OCI-LY7 (cell line): ENCODE measurements around the gene MAP2K5. TPM values are rescaled to one million over a fixed set of nuclear protein-coding genes. Genes with fewer than 3 reads are reported as not detected.

Experiments
- BruUV-seq: library from RNA; stranded (reverse); fragments of 400-500 nt; replicated peaks from 2 replicates; lab custom pipeline; 2021; lab: Mats Ljungman, UMichigan
- CTCF ChIA-PET: fragments of 300-600 bp; sonication (Branson Sonifier 250); formaldehyde crosslinking; loops from one replicate; lab custom pipeline; 2022; ENCODE audit warnings: antibody characterized with exemption; ENCODE audit not compliant: unreplicated experiment; lab: Charles Lee
- POLR2A ChIA-PET: fragments of 300-600 bp; sonication (Branson Sonifier 250); formaldehyde crosslinking; loops from one replicate; lab custom pipeline; 2022; ENCODE audit warnings: antibody characterized with exemption; lab: Charles Lee
- DNase-seq: peaks from one replicate; pipeline ENCODE4 v3.0.0-alpha.2; 2015; ENCODE audit warnings: low spot score
- H2AFZ ChIP-seq: fragments of 200-600 bp; sonication (generic), shearing (Covaris generic); 2 replicates; pipeline ENCODE4 v1.6.1; 2014; ENCODE audit warnings: mild to moderate bottlenecking, antibody characterized with exemption, low read length, moderate library complexity
- H3K27ac ChIP-seq: fragments of 200-600 bp; sonication (generic); 2 replicates; pipeline ENCODE4 v1.5.1; 2014; ENCODE audit warnings: mixed run types, low read depth, mild to moderate bottlenecking, moderate library complexity, low read length, inconsistent platforms; ENCODE audit not compliant: poor library complexity, severe bottlenecking
- H3K36me3 ChIP-seq: fragments of 200-600 bp; sonication (generic); 2 replicates; pipeline ENCODE4 v1.6.1; 2014; ENCODE audit warnings: mild to moderate bottlenecking, antibody characterized with exemption, low read length, moderate library complexity, mixed read lengths; ENCODE audit not compliant: insufficient read depth
- H3K4me1 ChIP-seq: fragments of 200-600 bp; sonication (generic); 2 replicates; pipeline ENCODE4 v1.5.1; 2014; ENCODE audit warnings: mild to moderate bottlenecking, low read length; ENCODE audit not compliant: insufficient read depth, poor library complexity, severe bottlenecking
- H3K4me2 ChIP-seq: fragments of 200-600 bp; sonication (generic); 2 replicates; pipeline ENCODE4 v1.6.1; 2014; ENCODE audit warnings: mild to moderate bottlenecking, low read length
- H3K4me3 ChIP-seq: fragments of 200-600 bp; sonication (generic); 2 replicates; pipeline ENCODE4 v1.5.1; 2014; ENCODE audit warnings: mild to moderate bottlenecking, low read depth, low read length; ENCODE audit not compliant: poor library complexity, severe bottlenecking
- H3K79me2 ChIP-seq: fragments of 200-600 bp; sonication (generic); 2 replicates; pipeline ENCODE4 v1.6.1; 2016; ENCODE audit warnings: low read depth, mild to moderate bottlenecking, low read length, moderate library complexity, mixed read lengths; ENCODE audit not compliant: insufficient read depth
- H3K9me2 ChIP-seq: fragments of 200-600 bp; sonication (generic); 2 replicates; pipeline ENCODE4 v1.6.1; 2016; ENCODE audit warnings: mild to moderate bottlenecking, low read length, mixed read lengths; ENCODE audit not compliant: insufficient read depth
- H3K9me3 ChIP-seq: fragments of 200-600 bp; sonication (generic); 2 replicates; pipeline ENCODE4 v1.6.1; 2014; ENCODE audit warnings: mild to moderate bottlenecking, mixed run types, low read length, mixed read lengths
- H4K20me1 ChIP-seq: fragments of 200-600 bp; sonication (generic); 2 replicates; pipeline ENCODE4 v1.6.1; 2014; ENCODE audit warnings: mild to moderate bottlenecking, antibody characterized with exemption, low read length, moderate library complexity, mixed read lengths; ENCODE audit not compliant: insufficient read depth
- EZH2phosphoT487 ChIP-seq: fragments of 200-600 bp; sonication (generic); IDR thresholded peaks from 2 replicates; pipeline ENCODE4 v1.6.1; 2018; ENCODE audit warnings: low read depth, borderline replicate concordance, mild to moderate bottlenecking, mixed run types, antibody characterized with exemption, low read length, moderate library complexity, mixed read lengths
- intact Hi-C: fragments of 100-400 bp; cut with micrococcal nuclease; formaldehyde crosslinking; loops from one replicate; pipeline ENCODE4 v1.10.0; 2022; ENCODE audit not compliant: unreplicated experiment
- total RNA-seq, 2 experiments: library from RNA; depleted of rRNA in 1 of 2; stranded (reverse); fragments of >200 nt in 1 of 2; shearing (Covaris generic) in 1 of 2; gene quantifications; 2 replicates each; pipeline ENCODE4 v1.2.3, GENCODE V29; 2014 to 2022
- TF ChIP-seq, protein P1 (sequence below): fragments of 200-600 bp; sonication (generic); conservative IDR thresholded peaks from 2 replicates; pipeline ENCODE4 v1.5.1; 2014; ENCODE audit warnings: mild to moderate bottlenecking, antibody characterized with exemption, low read length, moderate library complexity, mixed read lengths

Gene MAP2K5
- total RNA-seq, 2 experiments from 2014 or later, result 10.2 to 35.0 TPM

DNA sequence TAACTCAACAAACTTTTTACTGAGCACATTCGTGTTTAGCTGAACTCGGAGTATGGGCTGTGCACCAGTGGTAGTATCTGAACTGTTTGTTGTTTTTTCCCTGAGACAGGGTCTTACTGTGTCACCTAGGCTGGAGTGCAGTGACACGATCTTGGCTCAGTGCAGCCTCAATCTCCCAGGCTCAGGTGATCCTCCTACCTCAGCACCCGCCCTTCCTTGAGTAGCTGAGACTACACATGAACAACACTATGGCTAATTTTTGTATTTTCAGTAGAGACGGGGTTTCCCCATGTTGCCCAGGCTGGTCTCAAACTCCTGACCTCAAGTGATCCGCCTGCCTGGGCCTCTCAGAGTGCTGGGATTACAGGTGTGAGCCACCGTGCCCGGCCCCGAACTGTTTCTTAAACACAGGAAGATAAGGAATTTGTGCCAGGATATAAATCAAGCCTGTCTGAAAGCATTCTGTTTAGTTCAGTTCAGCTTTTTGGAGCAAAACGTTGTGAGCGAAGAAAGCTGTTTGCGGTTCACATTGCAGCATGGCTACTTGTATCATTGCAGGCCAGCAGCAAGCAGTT, 242.4 kb downstream of the MAP2K5 start:
- Histone ChIP-seq H3K36me3 (no peaks in the 10 kb centered on the region), H3K9me3 (no peaks in the 10 kb centered on the region), H2AFZ (peak overlapping the region; percentile 63; the same call in 1 of the 2 replicates), H3K79me2 (no peaks in the 10 kb centered on the region), H3K4me2 (peak overlapping the region; percentile 67), H4K20me1 (no peaks in the 10 kb centered on the region), H3K9me2 (no peaks in the 10 kb centered on the region), H3K27ac (peak overlapping the region; percentile 96), H3K4me3 (peak overlapping the region; percentile 25), H3K4me1 (peaks cover 84% of the 10 kb centered on the region)
- intact Hi-C loops, result loop anchor here (1.0 to 10.0 kb wide), 8 partner anchors 22 to 703 kb away; partner anchors contain the start of genes C15orf61, CLN6, FEM1B and PIAS1
- ChIA-PET POLR2A (interaction anchor here (0.7 to 2.6 kb wide), 12 partner anchors 9 to 243 kb away, joined by 3 to 13 read pairs (median 3); partner anchors contain the start of genes MAP2K5, RNU6-1 and SKOR1), CTCF (interaction anchor here (0.9 to 1.6 kb wide), 3 partner anchors 12 to 47 kb away, joined by 3 to 6 read pairs (median 3); no protein-coding TSS in a partner anchor)
- TSS peak; percentile 74 for BruUV-seq
- DNase-seq, result no peak
- TF ChIP-seq, protein P1, sequence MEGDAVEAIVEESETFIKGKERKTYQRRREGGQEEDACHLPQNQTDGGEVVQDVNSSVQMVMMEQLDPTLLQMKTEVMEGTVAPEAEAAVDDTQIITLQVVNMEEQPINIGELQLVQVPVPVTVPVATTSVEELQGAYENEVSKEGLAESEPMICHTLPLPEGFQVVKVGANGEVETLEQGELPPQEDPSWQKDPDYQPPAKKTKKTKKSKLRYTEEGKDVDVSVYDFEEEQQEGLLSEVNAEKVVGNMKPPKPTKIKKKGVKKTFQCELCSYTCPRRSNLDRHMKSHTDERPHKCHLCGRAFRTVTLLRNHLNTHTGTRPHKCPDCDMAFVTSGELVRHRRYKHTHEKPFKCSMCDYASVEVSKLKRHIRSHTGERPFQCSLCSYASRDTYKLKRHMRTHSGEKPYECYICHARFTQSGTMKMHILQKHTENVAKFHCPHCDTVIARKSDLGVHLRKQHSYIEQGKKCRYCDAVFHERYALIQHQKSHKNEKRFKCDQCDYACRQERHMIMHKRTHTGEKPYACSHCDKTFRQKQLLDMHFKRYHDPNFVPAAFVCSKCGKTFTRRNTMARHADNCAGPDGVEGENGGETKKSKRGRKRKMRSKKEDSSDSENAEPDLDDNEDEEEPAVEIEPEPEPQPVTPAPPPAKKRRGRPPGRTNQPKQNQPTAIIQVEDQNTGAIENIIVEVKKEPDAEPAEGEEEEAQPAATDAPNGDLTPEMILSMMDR, result no peak
- no peak for TF ChIP-seq EZH2phosphoT487

DNA sequence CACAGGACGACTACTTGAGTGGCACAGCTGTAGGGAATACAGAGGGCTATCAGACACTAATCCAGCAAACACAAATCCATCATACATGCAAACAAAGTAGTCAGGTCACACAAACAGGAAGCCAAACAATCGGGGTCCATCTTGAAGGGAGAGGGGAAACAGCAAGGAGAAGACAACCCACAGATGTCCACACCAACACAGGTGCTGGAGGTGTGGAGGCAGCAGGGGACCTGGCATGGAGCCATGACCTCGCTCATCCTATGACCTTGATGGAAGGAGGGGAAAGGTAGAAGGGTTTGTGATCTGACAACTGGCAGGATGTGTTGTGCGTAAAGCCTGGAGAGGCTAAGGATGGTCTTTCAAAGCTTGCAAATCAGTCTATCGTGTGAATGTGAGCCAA, 242.9 kb downstream of the MAP2K5 start:
- no TSS peak for BruUV-seq
- H3K4me2 ChIP-seq, result peak overlapping the region; percentile 67

More for the DNA sequence above, 242.9 kb downstream of the MAP2K5 start:
- ChIA-PET POLR2A (interaction anchor here (0.6 to 2.6 kb wide), 8 partner anchors 8 to 243 kb away, joined by 3 to 13 read pairs (median 4); partner anchors contain the start of genes MAP2K5 and RNU6-1), CTCF (no interaction called here)
- peak overlapping the region; percentile 96 for H3K27ac ChIP-seq
- no peaks in the 10 kb centered on the region for H4K20me1 ChIP-seq
- DNase-seq, result peak; percentile 79
- no peaks in the 10 kb centered on the region for H3K36me3 ChIP-seq
- no peaks in the 10 kb centered on the region for H3K9me3 ChIP-seq
- intact Hi-C loops, result loop anchor here (10.0 kb wide), 1 partner anchor 269 kb away; the partner anchor contains the start of gene PIAS1
- H3K4me3 ChIP-seq, result peak overlapping the region; percentile 25
- no peak for TF ChIP-seq EZH2phosphoT487
- TF ChIP-seq, protein P1, result no peak
- peak overlapping the region; percentile 63; the same call in 1 of the 2 replicates for H2AFZ ChIP-seq
- H3K79me2 ChIP-seq, result no peaks in the 10 kb centered on the region
- H3K4me1 ChIP-seq, result peaks cover 79% of the 10 kb centered on the region
- H3K9me2 ChIP-seq, result no peaks in the 10 kb centered on the region
